Measurements from ENCODE around the gene EHMT1. TPM values are rescaled to one million over a fixed set of nuclear protein-coding genes. Genes with fewer than 3 reads are reported as not detected.
A peak's percentile ranks its signal among the peaks of the same experiment; 100 is the strongest.

The EHMT1 gene
- total and polyA plus RNA-seq, 2 of the 8 experiments (the other 6 are each of a cell fraction or from before 2014, with no cell fraction given), result 95.7 to 163 TPM

- FAIRE-seq, result no peak
- H3K18ac ChIP-seq (ENCODE audit: extremely low read depth, low read length), result no peak overlapping the region
- no peak for DNase-seq (ENCODE audit: low read depth in 1 of 2, low spot score in 2 of 2)
- H3K9me3 ChIP-seq (ENCODE audit: insufficient read depth in 2 of 2, low read depth in 1 of 2, low read length in 1 of 2), result peaks cover 0 to 13% of the 10 kb centered on the region in 2 experiments; a peak in 1 of 4 replicates
- no peak overlapping the region for H3K4me3 ChIP-seq (ENCODE audit: extremely low read depth in 1 of 4, insufficient read depth in 2 of 4, low read depth in 3 of 4, low read length in 4 of 4)
- no peak for TF ChIP-seq CTCF (IDR thresholded peaks at IDR 0.05; ENCODE audit: control extremely low read depth in 1 of 3, insufficient read depth in 1 of 3, low read depth in 1 of 3, low read length in 3 of 3)
- no peak for TF ChIP-seq TEAD4 (IDR thresholded peaks at IDR 0.05; ENCODE audit: low read depth, low read length)
- no peak for TF ChIP-seq CREB1 (IDR thresholded peaks at IDR 0.05)
- no peak for TF ChIP-seq CBX5 (IDR thresholded peaks at IDR 0.05; ENCODE audit: low read depth, low read length)
- no peak for TF ChIP-seq NRF1 (IDR thresholded peaks at IDR 0.05; ENCODE audit: low read depth, low read length)
- no peak for TF ChIP-seq KDM5A (IDR thresholded peaks at IDR 0.05; ENCODE audit: low read length)
- TF ChIP-seq TAF7 (optimal IDR thresholded peaks at IDR 0.05; ENCODE audit: borderline replicate concordance, low read depth, low read length), result no peak
- TF ChIP-seq YY1 (IDR thresholded peaks at IDR 0.05; ENCODE audit: low read depth, low read length), result no peak
- TF ChIP-seq SUZ12 (IDR thresholded peaks at IDR 0.05; ENCODE audit: low read length), result no peak
- TF ChIP-seq NANOG (IDR thresholded peaks at IDR 0.05; ENCODE audit: insufficient read depth, low read depth, low read length, poor library complexity, severe bottlenecking), result no peak
- TF ChIP-seq EZH2 (IDR thresholded peaks at IDR 0.05; ENCODE audit: low read depth, low read length, severe bottlenecking), result no peak
- H2BK5ac ChIP-seq (ENCODE audit: low read depth, low read length), result peak overlapping the region; percentile 71; the same call in 1 of the 2 replicates
- H2BK120ac ChIP-seq (replicated peaks; ENCODE audit: low read depth, low read length), result no peak overlapping the region
- no peak overlapping the region for H3K56ac ChIP-seq (replicated peaks; ENCODE audit: insufficient read length, low read depth, low read length)
- peaks cover 2 to 14% (median 8%) of the 10 kb centered on the region in 4 experiments; a peak in 5 of 7 replicates for H3K4me1 ChIP-seq (replicated peaks in 1 of 4; ENCODE audit: control insufficient read depth in 3 of 4, insufficient read depth in 4 of 4, low read length in 3 of 4)
- peaks cover 16% of the 10 kb centered on the region for H3K79me1 ChIP-seq (ENCODE audit: low read depth, low read length)
- H4K91ac ChIP-seq (replicated peaks; ENCODE audit: insufficient read length, low read length), result peak overlapping the region; percentile 62
- H4K5ac ChIP-seq (ENCODE audit: insufficient read length, low read depth, low read length), result no peak overlapping the region
- no peak overlapping the region for H3K4ac ChIP-seq (replicated peaks; ENCODE audit: insufficient read length, low read depth, low read length)
- no peak overlapping the region for H2BK15ac ChIP-seq (ENCODE audit: low read length)
- H3K27me3 ChIP-seq (replicated peaks in 1 of 4; ENCODE audit: control insufficient read depth in 3 of 4, extremely low read depth in 1 of 4, insufficient read depth in 3 of 4, low read length in 3 of 4), result no peaks in the 10 kb centered on the region
- H3K79me2 ChIP-seq (ENCODE audit: control insufficient read depth in 1 of 2, insufficient read depth in 2 of 2, low read length in 2 of 2), result peaks cover 8 to 52% of the 10 kb centered on the region in 2 experiments; a peak in 2 of 4 replicates
- H3K23ac ChIP-seq (ENCODE audit: insufficient read length), result no peak overlapping the region
- H3K9ac ChIP-seq (replicated peaks in 1 of 4; ENCODE audit: extremely low read depth in 1 of 4, low read depth in 3 of 4, low read length in 3 of 4), result no peak overlapping the region
- peaks cover 0 to 10% of the 10 kb centered on the region in 2 experiments for H4K20me1 ChIP-seq (replicated peaks in 1 of 2; ENCODE audit: control insufficient read depth in 1 of 2, insufficient read depth in 2 of 2, low read length in 2 of 2)
- no peak overlapping the region for H4K8ac ChIP-seq (ENCODE audit: extremely low read depth, insufficient read depth, low read length)
- H3K4me2 ChIP-seq (ENCODE audit: insufficient read depth in 1 of 2, low read depth in 2 of 2, low read length in 2 of 2), result no peak overlapping the region; a peak in 1 of 4 replicates
- H2AFZ ChIP-seq (ENCODE audit: low read length), result no peak overlapping the region
- no peak overlapping the region for H2BK20ac ChIP-seq (ENCODE audit: low read length)
- H3K36me3 ChIP-seq (ENCODE audit: control insufficient read depth in 2 of 4, insufficient read depth in 4 of 4, low read length in 3 of 4), result peaks cover 2 to 38% (median 18%) of the 10 kb centered on the region in 4 experiments; a peak in 6 of 8 replicates
- 88 to 99% methylated on average over 9 to 12 of the region's 12 CpGs for WGBS, 2 experiments (ENCODE audit: extremely low coverage in 1 of 2, insufficient coverage in 1 of 2, insufficient read length in 1 of 2, insufficient replicate concordance in 2 of 2, low coverage in 1 of 2, low lambda C conversion rate in 2 of 2, missing lambda C conversion rate in 1 of 2)
- no peak overlapping the region for H3K27ac ChIP-seq (ENCODE audit: low read depth, low read length)
- H2AK5ac ChIP-seq (ENCODE audit: low read depth, low read length), result peak overlapping the region; percentile 24; the same call in 1 of the 2 replicates
- H3K14ac ChIP-seq (ENCODE audit: insufficient read length), result no peak overlapping the region
- CTCF ChIA-PET (ENCODE audit: partially characterized antibody), result interaction anchor here (0.7 to 0.9 kb wide), 4 partner anchors 9 to 139 kb away, joined by 3 to 4 read pairs (median 3); no protein-coding TSS in a partner anchor
- POLR2A ChIA-PET (ENCODE audit: partially characterized antibody), result no interaction called here
- H3K23me2 ChIP-seq (ENCODE audit: low read depth, low read length), result no peaks in the 10 kb centered on the region; the same call in 1 of the 2 replicates
- 0 out of 2 replicates have a peak overlapping the region, but pooled peaks have one; percentile 39 for H2BK12ac ChIP-seq (ENCODE audit: low read depth, low read length)
These were observed 102.7 kb downstream of the EHMT1 start for GRCh38 chr9:137721479-137721878.

Data from H1 (cell line).